BLaER1 treated with 17β-estradiol and CSF1 and Interleukin-3, amounts not matched to agents 10 nM and 100 nM (cell line): ENCODE data around the gene CCR6.

ENCODE experiments used
- H3K27ac ChIP-seq, 11 experiments: shearing (Covaris generic); formaldehyde crosslinking; 2 replicates each; pipeline ENCODE4 v1.8.1; 2022
- H3K27me3 ChIP-seq, 11 experiments: shearing (Covaris generic); formaldehyde crosslinking; 2 replicates each; pipeline ENCODE4 v1.8.1; 2022
- H3K36me3 ChIP-seq, 11 experiments: shearing (Covaris generic); formaldehyde crosslinking; 2 replicates each; pipeline ENCODE4 v1.8.1; 2022
- H3K4me1 ChIP-seq, 10 experiments: shearing (Covaris generic); formaldehyde crosslinking; 2 replicates each; pipeline ENCODE4 v1.8.1; 2022
- H3K4me2 ChIP-seq, 11 experiments: shearing (Covaris generic); formaldehyde crosslinking; 2 replicates each; pipeline ENCODE4 v1.8.1; 2022
- H3K4me3 ChIP-seq, 10 experiments: shearing (Covaris generic); formaldehyde crosslinking; 2 replicates each; pipeline ENCODE4 v1.8.1; 2022
- H3K9ac ChIP-seq, 11 experiments: shearing (Covaris generic); formaldehyde crosslinking; 2 replicates each; pipeline ENCODE4 v1.8.1; 2022
- H3K9me3 ChIP-seq, 11 experiments: shearing (Covaris generic); formaldehyde crosslinking; replicated peaks in 1 of 11; 2 replicates each; pipeline ENCODE4 v1.8.1; 2022
- H4K20me1 ChIP-seq, 11 experiments: shearing (Covaris generic); formaldehyde crosslinking; 2 replicates each; pipeline ENCODE4 v1.8.1; 2022
- Cebpa-rat ChIP-seq, 11 experiments: shearing (Covaris generic); IDR thresholded peaks; 2 replicates each; pipeline ENCODE4 v1.8.1; 2022

Gene CCR6

DNA sequence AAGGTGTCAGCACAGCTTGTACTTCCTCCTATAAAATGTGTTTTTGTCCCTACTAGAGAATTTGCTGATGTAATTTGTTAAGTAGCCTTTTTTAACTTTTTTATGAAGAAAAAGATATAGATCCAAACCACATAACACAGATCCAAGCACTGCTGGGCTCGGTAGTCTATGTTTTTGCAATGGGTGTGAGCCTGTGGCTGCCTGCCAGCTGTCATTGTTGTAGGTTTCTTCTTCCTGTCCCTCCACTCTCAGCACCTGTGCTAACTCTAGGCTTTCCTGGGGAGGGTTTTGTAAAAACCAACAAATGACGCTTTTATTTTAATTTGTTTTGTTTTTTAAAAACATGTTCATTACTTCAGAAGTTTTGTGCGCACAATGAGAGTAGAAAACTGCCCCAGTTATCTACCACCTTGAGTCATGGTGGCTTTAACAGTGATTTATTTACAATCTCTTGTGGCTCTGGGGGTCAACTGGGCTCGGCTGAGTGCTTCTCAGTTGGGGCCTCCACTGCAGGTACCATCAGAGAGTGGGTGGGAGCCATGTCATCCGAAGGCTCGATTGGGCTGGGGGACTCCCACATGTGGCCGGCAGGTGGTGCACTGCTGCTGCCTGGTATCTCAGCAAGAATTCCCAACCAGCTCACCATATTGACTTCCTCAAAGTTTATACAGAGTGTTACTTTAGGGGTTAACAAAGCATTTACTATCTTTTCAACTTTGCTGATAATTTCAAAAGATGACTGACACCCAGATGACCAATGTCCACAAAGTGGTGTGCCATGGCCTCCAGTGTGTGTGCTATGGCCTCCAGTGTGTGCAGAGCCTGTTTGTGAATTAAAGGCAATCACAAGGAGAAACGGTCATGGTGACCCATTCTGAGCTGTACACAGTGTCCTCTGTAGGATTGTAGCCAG lies 3.0 kb upstream of the CCR6 start:
- peaks cover 0 to 13% (median 0%) of the 10 kb centered on the region in 11 experiments; a peak in 5 of 22 replicates for H3K27me3 ChIP-seq
- no peak overlapping the region for H3K4me3 ChIP-seq
- no peak for TF ChIP-seq Cebpa-rat (IDR thresholded peaks at IDR 0.05)

DNA sequence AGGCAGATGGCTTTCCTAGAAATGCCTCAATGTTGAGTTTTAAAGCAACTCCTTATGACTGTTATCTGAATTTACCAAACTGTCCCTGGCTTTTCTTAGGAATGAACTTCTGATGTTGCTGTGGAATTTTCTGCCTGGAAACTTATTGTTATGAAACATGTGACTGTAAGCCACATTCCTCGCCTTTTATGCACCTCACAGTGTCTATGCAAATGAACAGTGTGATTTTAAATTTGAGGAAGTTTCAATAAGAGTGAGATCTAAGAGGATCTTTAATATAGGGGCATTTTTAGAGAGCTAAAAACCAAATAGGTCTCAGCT lies 2.4 kb upstream of the CCR6 start:
- H3K27me3 ChIP-seq: peaks cover 0 to 12% (median 0%) of the 10 kb centered on the region in 11 experiments; a peak in 5 of 22 replicates
- H3K9ac ChIP-seq: no peak overlapping the region
- H3K27ac ChIP-seq: no peak overlapping the region
- no peak overlapping the region for H3K4me3 ChIP-seq
- H3K4me1 ChIP-seq: peaks cover 35 to 78% (median 62%) of the 10 kb centered on the region in 10 experiments
- H3K36me3 ChIP-seq: no peaks in the 10 kb centered on the region
- TF ChIP-seq Cebpa-rat (IDR thresholded peaks at IDR 0.05): no peak
- H3K4me2 ChIP-seq: peak overlapping the region; percentile 5 to 81 (median 68); a peak in 14 of 22 replicates
- peaks cover 0 to 6% (median 4%) of the 10 kb centered on the region in 11 experiments; a peak in 5 of 22 replicates for H3K9me3 ChIP-seq
- H4K20me1 ChIP-seq: no peaks in the 10 kb centered on the region

More for the DNA sequence above, 3.0 kb upstream of the CCR6 start:
- Histone ChIP-seq H4K20me1 (no peaks in the 10 kb centered on the region), H3K4me2 (peak overlapping the region in 4 of 11 experiments; percentile 31 to 74 (median 63); a peak in 5 of 22 replicates), H3K9ac (no peak overlapping the region), H3K36me3 (no peaks in the 10 kb centered on the region), H3K9me3 (peaks cover 0 to 6% (median 4%) of the 10 kb centered on the region in 11 experiments; a peak in 5 of 22 replicates), H3K4me1 (peaks cover 35 to 84% (median 66%) of the 10 kb centered on the region in 10 experiments), H3K27ac (no peak overlapping the region)

DNA sequence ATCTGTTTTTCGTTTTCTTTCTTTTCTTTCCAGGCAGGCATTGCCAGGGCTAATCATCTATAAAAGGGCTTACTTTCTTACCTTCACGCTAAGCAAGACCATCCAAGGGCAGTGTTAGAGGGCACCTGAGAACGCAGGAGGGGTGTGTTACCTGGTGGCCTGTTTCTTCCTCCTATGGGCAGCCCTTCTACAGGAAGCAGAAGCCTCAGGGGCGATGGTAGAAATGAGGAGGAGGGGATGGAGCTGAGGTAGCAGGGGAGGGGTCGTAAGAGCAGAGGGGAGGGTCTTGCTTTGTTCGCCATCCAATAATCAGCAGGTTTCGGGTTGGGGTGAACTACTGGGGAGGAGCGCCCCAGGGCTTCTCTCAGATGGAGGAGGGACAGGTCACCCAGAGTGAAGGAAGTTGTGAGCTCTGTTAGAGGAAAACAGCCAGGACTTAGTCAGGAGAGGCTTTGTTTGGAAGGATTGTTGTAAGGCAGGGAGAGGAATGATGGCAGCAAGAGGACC lies 1.5 kb upstream of the CCR6 start:
- Histone ChIP-seq H3K4me3 (no peak overlapping the region), H3K36me3 (no peaks in the 10 kb centered on the region), H3K27ac (no peak overlapping the region), H4K20me1 (no peaks in the 10 kb centered on the region), H3K27me3 (peaks cover 0 to 4% (median 0%) of the 10 kb centered on the region in 11 experiments; a peak in 4 of 22 replicates), H3K4me2 (peak overlapping the region; percentile 42 to 81 (median 74); a peak in 21 of 22 replicates), H3K9ac (no peak overlapping the region), H3K9me3 (peaks cover 2 to 11% (median 6%) of the 10 kb centered on the region in 11 experiments; a peak in 20 of 22 replicates), H3K4me1 (peaks cover 32 to 70% (median 55%) of the 10 kb centered on the region in 10 experiments)
- TF ChIP-seq Cebpa-rat (IDR thresholded peaks at IDR 0.05): no peak

DNA sequence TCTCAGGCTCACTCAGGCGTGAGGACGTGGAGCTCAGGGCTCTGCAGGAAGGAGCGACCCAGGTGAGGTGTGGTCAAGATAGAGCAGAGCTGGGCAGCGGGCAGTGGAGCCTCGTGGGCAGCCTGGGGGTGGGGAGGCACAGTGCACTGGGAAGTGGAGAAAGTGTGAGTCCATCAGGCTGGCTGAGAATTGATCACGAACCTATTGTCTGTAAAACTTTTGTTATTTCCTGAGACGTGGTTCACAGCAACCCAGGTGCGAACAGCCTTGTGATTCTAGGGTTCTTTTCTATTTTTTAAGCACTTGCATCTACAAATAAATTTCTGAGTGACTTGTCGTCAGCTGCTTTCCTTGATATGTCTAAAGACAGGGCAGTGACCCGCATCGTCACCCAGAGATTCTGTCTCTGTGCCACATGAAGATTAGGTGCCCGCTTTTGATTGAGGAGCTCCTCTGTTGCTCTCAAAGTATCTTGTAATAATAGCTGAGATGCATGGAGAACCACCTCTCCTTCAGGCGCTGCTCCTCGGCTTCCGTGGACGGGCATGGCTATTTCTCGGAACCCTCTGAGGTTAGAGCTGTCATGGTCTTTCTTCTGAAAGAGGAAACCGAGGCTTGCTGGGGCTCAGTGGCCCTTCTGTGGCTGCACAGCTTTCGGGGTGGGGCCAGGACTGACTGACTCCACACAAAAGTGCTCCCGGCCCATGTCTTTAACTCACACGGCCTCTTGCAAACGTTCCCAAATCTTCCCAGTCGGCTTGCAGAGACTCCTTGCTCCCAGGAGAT lies 662 bp upstream of the CCR6 start:
- Histone ChIP-seq H3K9ac (no peak overlapping the region), H3K9me3 (peaks cover 5 to 19% (median 14%) of the 10 kb centered on the region in 11 experiments; a peak in 21 of 22 replicates), H3K36me3 (no peaks in the 10 kb centered on the region), H3K4me3 (no peak overlapping the region), H3K27ac (no peak overlapping the region), H3K4me2 (peak overlapping the region; percentile 46 to 81 (median 74); a peak in 21 of 22 replicates), H3K27me3 (no peaks in the 10 kb centered on the region), H3K4me1 (peaks cover 28 to 67% (median 49%) of the 10 kb centered on the region in 10 experiments), H4K20me1 (no peaks in the 10 kb centered on the region)
- no peak; a peak in 1 of 22 replicates for TF ChIP-seq Cebpa-rat (IDR thresholded peaks at IDR 0.05)

DNA sequence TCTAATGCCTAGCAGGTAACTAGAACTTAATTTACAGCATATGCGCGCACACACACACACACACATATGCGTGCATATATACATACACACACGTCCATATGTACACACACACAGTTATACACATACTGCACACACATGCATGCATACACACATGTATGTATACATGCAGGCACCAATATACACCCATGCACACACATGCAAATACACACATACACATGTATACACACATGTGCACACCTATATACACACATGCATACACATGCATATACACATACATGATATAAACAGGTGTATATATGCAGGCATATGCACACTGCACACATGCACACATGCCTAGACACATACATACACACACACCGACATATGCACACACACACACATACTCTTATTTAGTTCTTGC lies 1.9 kb downstream of the CCR6 start:
- no peaks in the 10 kb centered on the region for H3K36me3 ChIP-seq
- H4K20me1 ChIP-seq: no peaks in the 10 kb centered on the region
- no peak overlapping the region for H3K4me3 ChIP-seq
- H3K27me3 ChIP-seq: no peaks in the 10 kb centered on the region
- peaks cover 34 to 66% (median 57%) of the 10 kb centered on the region in 10 experiments for H3K4me1 ChIP-seq
- H3K9ac ChIP-seq: no peak overlapping the region
- no peak overlapping the region for H3K27ac ChIP-seq
- TF ChIP-seq Cebpa-rat (IDR thresholded peaks at IDR 0.05): no peak
- H3K4me2 ChIP-seq: peak overlapping the region in 2 of 11 experiments; percentile 24 to 81; a peak in 1 of 22 replicates
- H3K9me3 ChIP-seq: peaks cover 5 to 28% (median 14%) of the 10 kb centered on the region in 11 experiments; a peak in 21 of 22 replicates

DNA sequence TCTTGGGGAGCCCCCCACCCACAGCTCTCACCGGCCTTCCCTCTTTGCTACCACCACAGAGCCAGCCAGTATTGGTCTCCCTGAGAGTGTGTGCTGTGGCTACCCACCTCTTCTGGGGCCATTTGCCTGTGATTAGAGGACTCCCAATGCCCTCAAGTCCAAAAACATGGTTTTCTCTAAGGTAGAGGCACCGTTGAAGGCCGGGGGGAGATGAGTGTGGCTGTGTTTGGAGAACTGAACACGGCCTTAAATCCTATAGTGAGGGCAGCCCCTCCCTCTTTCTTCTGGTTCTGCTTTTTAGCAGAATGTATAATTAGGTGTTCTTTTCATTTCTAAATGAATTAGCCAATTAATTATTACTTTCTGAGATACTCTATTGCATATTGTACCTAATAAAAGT lies 2.5 kb downstream of the CCR6 start:
- peaks cover 29 to 66% (median 61%) of the 10 kb centered on the region in 10 experiments for H3K4me1 ChIP-seq
- no peak overlapping the region for H3K9ac ChIP-seq
- no peak overlapping the region for H3K27ac ChIP-seq
- no peak for TF ChIP-seq Cebpa-rat (IDR thresholded peaks at IDR 0.05)
- no peaks in the 10 kb centered on the region for H3K27me3 ChIP-seq
- no peaks in the 10 kb centered on the region for H4K20me1 ChIP-seq
- H3K4me3 ChIP-seq: no peak overlapping the region
- H3K4me2 ChIP-seq: no peak overlapping the region
- H3K36me3 ChIP-seq: no peaks in the 10 kb centered on the region
- H3K9me3 ChIP-seq: peaks cover 5 to 23% (median 10%) of the 10 kb centered on the region in 11 experiments; a peak in 21 of 22 replicates

DNA sequence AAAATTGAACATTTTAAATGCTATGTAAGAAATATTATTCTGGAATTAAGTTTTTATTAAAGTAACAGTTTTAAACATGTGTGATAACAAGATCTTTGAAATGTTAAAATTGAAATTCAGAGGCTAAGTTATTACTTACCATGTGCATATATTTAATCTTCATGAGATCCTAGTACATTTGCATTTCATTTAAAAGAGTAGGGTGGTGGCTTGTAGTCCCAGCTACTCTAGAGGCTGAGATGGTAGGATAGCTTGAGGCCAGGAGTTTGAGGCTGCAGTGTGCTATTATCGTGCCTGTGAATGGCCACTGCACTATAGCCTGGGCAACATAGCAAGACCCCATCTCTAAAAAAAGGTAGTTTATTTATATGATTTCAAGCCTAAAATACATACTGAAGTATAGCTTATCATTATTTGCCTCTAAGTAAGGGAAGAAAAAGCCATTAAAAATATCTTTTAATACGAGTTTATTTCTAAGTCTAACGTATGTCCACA lies 3.0 kb downstream of the CCR6 start:
- no peak for TF ChIP-seq Cebpa-rat (IDR thresholded peaks at IDR 0.05)
- Histone ChIP-seq H3K9me3 (peaks cover 5 to 23% (median 10%) of the 10 kb centered on the region in 11 experiments; a peak in 21 of 22 replicates), H3K27me3 (no peaks in the 10 kb centered on the region), H4K20me1 (no peaks in the 10 kb centered on the region), H3K4me3 (no peak overlapping the region), H3K36me3 (no peaks in the 10 kb centered on the region), H3K4me1 (peaks cover 24 to 67% (median 61%) of the 10 kb centered on the region in 10 experiments), H3K9ac (no peak overlapping the region), H3K4me2 (no peak overlapping the region), H3K27ac (no peak overlapping the region)

DNA sequence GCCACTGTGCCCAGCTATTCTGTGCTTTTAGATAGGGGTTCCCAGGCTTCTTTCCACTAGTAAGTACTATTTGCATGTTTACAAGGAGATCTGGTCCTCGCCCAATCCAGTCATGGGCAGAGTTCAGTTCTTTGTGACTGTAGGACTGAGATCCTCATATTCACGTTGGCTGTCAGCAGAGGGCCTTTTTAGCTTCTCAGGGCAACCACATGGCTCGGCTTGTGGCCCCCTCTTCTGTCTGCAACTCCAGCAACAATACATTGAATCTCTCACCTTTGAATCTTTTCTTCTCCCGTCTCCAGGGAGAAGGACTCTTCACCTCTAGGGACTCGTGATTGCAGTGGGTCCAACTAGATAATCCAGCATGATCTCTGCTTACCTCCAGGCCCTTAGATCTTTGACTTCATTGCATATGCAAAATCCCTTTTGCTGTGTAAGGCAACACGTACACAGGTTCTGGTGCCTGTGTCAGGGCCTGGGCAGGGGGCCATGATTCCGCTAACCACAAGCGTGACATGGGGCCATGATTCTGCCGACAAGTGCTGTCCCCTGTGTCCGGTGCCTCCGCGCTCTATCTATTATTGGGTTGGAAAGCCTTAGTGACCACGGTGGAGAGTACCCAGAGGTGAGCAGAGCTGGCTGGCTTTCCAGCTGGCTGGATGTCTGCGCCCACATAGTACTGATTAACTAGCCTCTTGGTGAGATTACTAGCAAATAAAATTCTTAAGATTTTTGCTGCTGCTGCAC lies 5.1 kb downstream of the CCR6 start:
- peaks cover 5 to 23% (median 10%) of the 10 kb centered on the region in 11 experiments; a peak in 21 of 22 replicates for H3K9me3 ChIP-seq
- no peak for TF ChIP-seq Cebpa-rat (IDR thresholded peaks at IDR 0.05)
- no peaks in the 10 kb centered on the region for H4K20me1 ChIP-seq
- H3K27me3 ChIP-seq: no peaks in the 10 kb centered on the region
- no peaks in the 10 kb centered on the region for H3K36me3 ChIP-seq
- H3K27ac ChIP-seq: peak overlapping the region in 1 of 11 experiments; percentile 64; a peak in 1 of 22 replicates
- no peak overlapping the region; a peak in 2 of 22 replicates for H3K4me2 ChIP-seq
- H3K4me3 ChIP-seq: no peak overlapping the region
- H3K4me1 ChIP-seq: peaks cover 6 to 47% (median 41%) of the 10 kb centered on the region in 10 experiments
- H3K9ac ChIP-seq: no peak overlapping the region
